Spleen (tissue), 11 donors: Measurements from ENCODE around the gene GABARAPL1. TPM values are rescaled to one million over a fixed set of nuclear protein-coding genes. Genes with fewer than 3 reads are reported as not detected.

Experiments used
- DNase-seq: peaks from one replicate; pipeline ENCODE4 v3.0.0-alpha.2; 2020
- H3K27ac ChIP-seq, 8 donors: fragments of 200-600 bp; sonication (generic) in 7 of 8; 1 replicate in 4 of 8; 2 replicates in 4 of 8; pipeline versions ENCODE4 v1.5.0 to v1.8.0; 2016 to 2021; ENCODE audit warnings: inconsistent platforms in 4 of 8, mild to moderate bottlenecking in 4 of 8, moderate library complexity in 1 of 8
- H3K27me3 ChIP-seq, 7 donors: fragments of 200-600 bp; sonication (generic) in 6 of 7; replicated peaks in 1 of 7; 1 replicate in 4 of 7; 2 replicates in 3 of 7; pipeline versions ENCODE4 v1.5.0 to v1.8.0; 2016 to 2021; ENCODE audit warnings: inconsistent platforms in 3 of 7, mild to moderate bottlenecking in 1 of 7
- H3K36me3 ChIP-seq, 6 donors: fragments of 200-600 bp; sonication (generic) in 5 of 6; 1 replicate in 4 of 6; 2 replicates in 2 of 6; pipeline versions ENCODE4 v1.5.0 to v1.8.0; 2016 to 2021; ENCODE audit warnings: inconsistent platforms in 2 of 6
- H3K4me1 ChIP-seq, 6 donors: fragments of 200-600 bp; sonication (generic) in 5 of 6; 1 replicate in 3 of 6; 2 replicates in 3 of 6; pipeline versions ENCODE4 v1.5.0 to v1.8.0; 2016 to 2021; ENCODE audit warnings: inconsistent platforms in 3 of 6
- H3K4me3 ChIP-seq, 8 donors: fragments of 200-600 bp; sonication (generic) in 7 of 8; 1 replicate in 4 of 8; 2 replicates in 4 of 8; pipeline versions ENCODE4 v1.5.0 to v1.8.0; 2016 to 2021; ENCODE audit warnings: inconsistent platforms in 4 of 8, mild to moderate bottlenecking in 4 of 8, moderate library complexity in 2 of 8
- H3K9me3 ChIP-seq, 8 donors: fragments of 200-600 bp; sonication (generic) in 7 of 8; 1 replicate in 4 of 8; 2 replicates in 4 of 8; pipeline versions ENCODE4 v1.5.0 to v1.8.0; 2016 to 2021; ENCODE audit warnings: inconsistent platforms in 4 of 8
- CTCF ChIP-seq, 11 experiments: fragments of 200-600 bp in 7 of 11; fragments of 450-650 bp in 4 of 11; sonication (generic) in 4 of 11; IDR thresholded peaks in 8 of 11; conservative IDR thresholded peaks in 3 of 11; 1 replicate in 7 of 11; 2 replicates in 4 of 11; pipeline versions ENCODE4 v1.4.0 to v1.8.0; 2016 to 2021; ENCODE audit warnings: antibody characterized with exemption in 11 of 11, inconsistent platforms in 4 of 11, mild to moderate bottlenecking in 1 of 11
- POLR2A ChIP-seq, 3 donors: fragments of 450-650 bp; IDR thresholded peaks; one replicate each; pipeline ENCODE4 v1.5.1; 2017; ENCODE audit warnings: antibody characterized with exemption in 3 of 3, mild to moderate bottlenecking in 1 of 3
- POLR2AphosphoS5 ChIP-seq, 3 donors: sonication (generic); formaldehyde crosslinking; IDR thresholded peaks; one replicate each; pipeline ENCODE4 v1.5.1; 2017; ENCODE audit warnings: antibody characterized with exemption in 3 of 3
- WGBS, 5 donors: extraction: QIAGEN DNeasy Blood & Tissue Kit in 3 of 5; methylation state at CpG; one replicate each; pipeline versions ENCODE4 v1.1.5 to v1.1.7; 2013 to 2018; 5-methylcytosine and 5-hydroxymethylcytosine counted together
- intact Hi-C: fragments of 100-400 bp; cut with DNase I; formaldehyde crosslinking; loops from one replicate; pipeline ENCODE4 v1.15.0; 2023; ENCODE audit warnings: low total_unique reads
- polyA plus RNA-seq, 3 donors: library from polyadenylated mRNA; stranded (reverse); fragments of 200-250 nt; gene quantifications; one replicate each; pipeline ENCODE4 v1.2.1, GENCODE V29; 2013
- total RNA-seq, 7 donors: library from RNA; depleted of rRNA in 3 of 7; stranded (reverse); fragments of >200 nt in 3 of 7; fragmentation: NEBNext Ultra II Directional in 4 of 7; extraction: Animal tissue kit (Norgen Biotek cat#: 25700) in 4 of 7; gene quantifications; one replicate each; pipeline versions ENCODE4 v1.1.0 to v1.2.1, GENCODE V29; 2016 to 2021
- donor health status: healthy with polysubstance abuse.
- donor health status: DM: no; HTN: no; CAD: no; lungs with moderate emphysema.
- donor health status: DM: no; HTN: no; CAD: no.
- donor health status: Bipolar disorder and iron deficiency.
- donor health status: healthy.
- donor health status: DM: no; HTN: no; CAD: no.
- donor health status: DM: yes; HTN: yes; CAD: no.

GABARAPL1 gene
- total and polyA plus RNA-seq, 10 donors = 10.0 to 79.7 (median 48.5) TPM

DNA sequence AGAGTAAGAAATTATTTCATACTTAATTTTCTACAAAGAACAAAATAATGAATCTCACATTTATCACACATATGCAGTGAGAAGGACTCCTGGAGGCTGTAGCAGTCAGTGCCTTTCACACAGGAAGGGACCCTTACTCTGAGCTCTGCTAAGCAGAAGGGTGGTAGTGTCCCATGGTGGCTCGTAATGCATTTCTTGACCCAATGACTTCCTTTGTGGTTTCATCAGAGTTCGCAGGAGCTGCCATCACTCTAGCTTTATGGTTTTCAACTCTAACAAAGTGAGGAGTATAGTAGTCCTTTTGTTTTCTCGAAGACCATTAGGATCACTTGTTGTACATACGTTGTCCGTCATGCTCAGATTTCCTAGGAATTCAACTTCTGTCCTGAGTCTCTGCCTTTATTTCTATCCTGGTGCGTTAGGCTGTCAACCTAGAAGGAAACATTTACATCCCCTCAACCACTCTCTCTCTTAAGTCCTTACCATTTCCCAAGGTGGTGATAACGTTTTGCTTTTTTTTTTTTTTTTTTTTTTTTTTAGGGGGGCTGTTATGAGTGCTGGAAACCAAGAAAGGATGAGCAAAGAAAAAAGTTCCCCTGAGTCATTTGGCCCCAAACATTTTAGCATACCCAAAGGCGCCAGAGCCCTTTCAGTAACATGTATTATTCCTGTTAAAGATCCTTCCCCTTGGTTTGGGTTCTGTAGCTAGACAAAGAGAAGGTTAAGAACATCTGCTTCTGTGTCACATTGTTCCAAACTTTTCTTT lies 37.2 kb downstream of the GABARAPL1 start:
- WGBS, 5 donors = 40 to 50% (median 42%) methylated on average over 8 of the region's 8 CpGs
- Histone ChIP-seq H3K36me3 (no peaks in the 10 kb centered on the region), H3K9me3 (peaks cover 0 to 8% (median 5%) of the 10 kb centered on the region in 8 donors), H3K27ac (peak overlapping the region in 4 of 8 donors; percentile 3 to 64 (median 56)), H3K27me3 (no peaks in the 10 kb centered on the region), H3K4me1 (no peaks in the 10 kb centered on the region), H3K4me3 (no peak overlapping the region)
- TF ChIP-seq CTCF (IDR thresholded peaks at IDR 0.05 in 8 of 11, conservative IDR thresholded peaks at IDR 0.05 in 3 of 11) (no peak), POLR2A (IDR thresholded peaks at IDR 0.05) (no peak), POLR2AphosphoS5 (IDR thresholded peaks at IDR 0.05) (peak in 1 of 3 donors; percentile 48)
- no peak for DNase-seq
- intact Hi-C loops = no loop called here

GRCh38 chr12:10251669-10252068 lies 39.0 kb downstream of the GABARAPL1 start:
- H3K27me3 ChIP-seq = no peaks in the 10 kb centered on the region
- H3K27ac ChIP-seq = peak overlapping the region in 2 of 8 donors; percentile 36 to 62
- H3K36me3 ChIP-seq = no peaks in the 10 kb centered on the region
- peaks cover 0 to 26% (median 23%) of the 10 kb centered on the region in 8 donors for H3K9me3 ChIP-seq
- H3K4me3 ChIP-seq = no peak overlapping the region
- H3K4me1 ChIP-seq = no peaks in the 10 kb centered on the region
- no peak for TF ChIP-seq POLR2A (IDR thresholded peaks at IDR 0.05)
- no peak for TF ChIP-seq POLR2AphosphoS5 (IDR thresholded peaks at IDR 0.05)
- no peak for TF ChIP-seq CTCF (IDR thresholded peaks at IDR 0.05 in 8 of 11, conservative IDR thresholded peaks at IDR 0.05 in 3 of 11)
- WGBS, 5 donors = 92 to 97% (median 93%) methylated on average over 4 of the region's 4 CpGs
- DNase-seq = no peak
- intact Hi-C loops = no loop called here

DNA sequence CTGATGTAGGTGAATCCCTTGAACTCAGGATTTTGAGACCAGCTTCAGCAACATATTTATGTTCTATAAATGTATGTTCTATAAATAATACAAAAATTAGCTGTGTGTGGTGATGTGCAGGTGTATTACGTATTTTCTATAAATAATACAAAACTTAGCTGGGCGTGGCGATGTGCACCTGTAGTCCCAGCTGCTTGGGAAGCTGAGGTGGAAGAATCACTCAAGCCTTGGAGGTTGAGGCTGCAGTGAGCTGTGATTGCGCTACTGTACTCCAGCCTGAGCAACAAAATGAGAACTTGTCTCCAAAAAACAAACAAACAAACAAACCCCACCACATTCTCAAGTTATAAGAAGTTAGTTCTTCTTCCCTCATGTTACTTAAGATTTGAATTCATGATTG lies 39.5 kb downstream of the GABARAPL1 start:
- WGBS, 5 donors = 72 to 87% (median 84%) methylated on average over 4 of the region's 4 CpGs

More for the DNA sequence above, 39.5 kb downstream of the GABARAPL1 start:
- Histone ChIP-seq H3K4me1 (no peaks in the 10 kb centered on the region), H3K4me3 (no peak overlapping the region), H3K27ac (no peak overlapping the region), H3K9me3 (peaks cover 0 to 30% (median 24%) of the 10 kb centered on the region in 8 donors), H3K36me3 (no peaks in the 10 kb centered on the region), H3K27me3 (no peaks in the 10 kb centered on the region)
- intact Hi-C loops = no loop called here
- no peak for DNase-seq
- no peak for TF ChIP-seq POLR2AphosphoS5 (IDR thresholded peaks at IDR 0.05)
- TF ChIP-seq CTCF (IDR thresholded peaks at IDR 0.05 in 8 of 11, conservative IDR thresholded peaks at IDR 0.05 in 3 of 11) = no peak
- no peak for TF ChIP-seq POLR2A (IDR thresholded peaks at IDR 0.05)
